ENCODE results near the gene FUCA2. TPM values are rescaled to one million over a fixed set of nuclear protein-coding genes. Genes with fewer than 3 reads are reported as not detected.

Gene FUCA2
- total and polyA plus RNA-seq, 2 experiments from 2014 or later = 31.8 to 33.4 TPM

GRCh38 chr6:143506620-143507019, 4.9 kb downstream of the FUCA2 start (continued):
- TF ChIP-seq ZNF462 (CRISPR knock-in tag; IDR thresholded peaks at IDR 0.05) (no peak), CREB1 (CRISPR knock-in tag; IDR thresholded peaks at IDR 0.05; ENCODE audit: low read depth) (no peak)

- Histone ChIP-seq H4K20me1 (replicated peaks; ENCODE audit: insufficient read depth) (0 out of 2 replicates have a peak, but pooled peaks cover 5% of the 10 kb centered on the region), H3K4me1 (ENCODE audit: insufficient read depth) (no peaks in the 10 kb centered on the region; the same call in 1 of the 2 replicates), H3K36me3 (ENCODE audit: insufficient read depth) (peaks cover 16% of the 10 kb centered on the region; the same call in 1 of the 2 replicates), H3K4me2 (no peak overlapping the region), H3K27me3 (ENCODE audit: insufficient read depth) (no peaks in the 10 kb centered on the region), H2AFZ (no peak overlapping the region), H3K4me3 (no peak overlapping the region), H3K79me2 (replicated peaks; ENCODE audit: insufficient read depth) (peaks cover 27% of the 10 kb centered on the region), H3K27ac (ENCODE audit: low read depth) (no peak overlapping the region), H3F3A (replicated peaks; ENCODE audit: low read depth) (no peaks in the 10 kb centered on the region), H3K9me2 (ENCODE audit: insufficient read depth) (peaks cover 4% of the 10 kb centered on the region; the same call in 1 of the 2 replicates)
- Mint-ChIP-seq H3K27me3 (ENCODE audit: insufficient read depth, low read depth, poor library complexity) (peaks cover 3% of the 10 kb centered on the region), H3K36me3 (ENCODE audit: low read depth) (peaks cover 22% of the 10 kb centered on the region), H3K4me3 (no peak overlapping the region), H3K4me1 (peaks cover 3% of the 10 kb centered on the region; the same call in 2 of the 3 replicates), H3K27ac (no peak overlapping the region), H3K9me3 (no peaks in the 10 kb centered on the region)
- DNase-seq (ENCODE audit: low spot score) (no peak), ATAC-seq (no peak)
- TF ChIP-seq ZNF114 (CRISPR knock-in tag; IDR thresholded peaks at IDR 0.05) = no peak
- TF ChIP-seq ZNF462 (CRISPR knock-in tag; IDR thresholded peaks at IDR 0.05) = no peak
- no peak for TF ChIP-seq CREB1 (CRISPR knock-in tag; IDR thresholded peaks at IDR 0.05; ENCODE audit: low read depth)
- no peak for TF ChIP-seq REST (IDR thresholded peaks at IDR 0.05; ENCODE audit: unreplicated experiment)
- no peak for TF ChIP-seq POLR2AphosphoS5 (IDR thresholded peaks at IDR 0.05; ENCODE audit: low read depth)
Measured at GRCh38 chr6:143506199-143506598, 5.3 kb downstream of the FUCA2 start.

Data from GM23338 (cell line).